CD4-positive, alpha-beta T cell treated with Interleukin-6 for 4 hours (primary cell): Measurements from ENCODE around the gene ATF7.
"Not testable (repeated sequence)": the region's sequence is repeated elsewhere in the genome, so short reads cannot be mapped to it uniquely, and the experiment has no call there.

Experiments
- DNase-seq: peaks from one replicate; pipeline ENCODE4 v3.0.0-alpha.2; 2020; ENCODE audit warnings: mixed read lengths

Gene ATF7

GRCh38 chr12:53499266-53500141, 126.7 kb downstream of the ATF7 start, which contains the start of gene MAP3K12:
Gene MAP3K12 (minus strand): TSS chr12:53499458. CDS start chr12:53487391, 12,067 bp downstream.
- DNase-seq = peak; percentile 68

GRCh38 chr12:53498235-53498630, 127.9 kb downstream of the ATF7 start:
- DNase-seq = no peak

- no peak for DNase-seq
Observed at GRCh38 chr12:53497461-53497860, 128.7 kb downstream of the ATF7 start.

GRCh38 chr12:53496752-53497032, 129.5 kb downstream of the ATF7 start:
- DNase-seq = no peak

- DNase-seq = no peak
Observed at GRCh38 chr12:53495903-53496751, 130.1 kb downstream of the ATF7 start.

GRCh38 chr12:53493610-53494391, 132.4 kb downstream of the ATF7 start:
- DNase-seq = no peak

GRCh38 chr12:53492830-53493609, 133.2 kb downstream of the ATF7 start:
- DNase-seq = peak; percentile 89

GRCh38 chr12:53492188-53492587, 134.0 kb downstream of the ATF7 start:
- DNase-seq = no peak

GRCh38 chr12:53489242-53489864, 136.8 kb downstream of the ATF7 start:
- no peak for DNase-seq

- no peak for DNase-seq
Observed at GRCh38 chr12:53486736-53487487, 139.3 kb downstream of the ATF7 start.

- DNase-seq = no peak
Observed at GRCh38 chr12:53485955-53486735, 140.0 kb downstream of the ATF7 start.

- DNase-seq = no peak
Observed at GRCh38 chr12:53484686-53485575, 141.3 kb downstream of the ATF7 start.

- DNase-seq = no peak
Observed at GRCh38 chr12:53483979-53484377, 142.2 kb downstream of the ATF7 start.

- DNase-seq = no peak
Observed at GRCh38 chr12:53483225-53483978, 142.8 kb downstream of the ATF7 start.

- DNase-seq = no peak
Observed at GRCh38 chr12:53482626-53483168, 143.5 kb downstream of the ATF7 start.

- DNase-seq = no peak
Observed at GRCh38 chr12:53481939-53482586, 144.1 kb downstream of the ATF7 start.

GRCh38 chr12:53481458-53481857, 144.7 kb downstream of the ATF7 start:
- DNase-seq = not testable (repeated sequence)
